Fibroblast of peridontal ligament (primary cell): ENCODE data around the gene CBLN4.

Experiments used
- DNase-seq: peaks from one replicate; pipeline ENCODE4 v3.0.0-alpha.2; 2010; ENCODE audit errors: extremely low read depth

The CBLN4 gene

GRCh38 chr20:56005389-56005715, at the start of gene CBLN4:
CBLN4 (minus strand) TSS chr20:56005519; CDS start chr20:56004171, 1,348 bp downstream.
- DNase-seq: no peak

- DNase-seq: no peak
These were observed 37.9 kb upstream of the CBLN4 start for GRCh38 chr20:56043227-56043626.

GRCh38 chr20:56032251-56032650, 26.9 kb upstream of the CBLN4 start:
- no peak for DNase-seq

GRCh38 chr20:56018716-56019115, 13.4 kb upstream of the CBLN4 start:
- no peak for DNase-seq

GRCh38 chr20:56018194-56018593, 12.9 kb upstream of the CBLN4 start:
- no peak for DNase-seq

- no peak for DNase-seq
These were observed 12.2 kb upstream of the CBLN4 start for GRCh38 chr20:56017560-56017959.

- no peak for DNase-seq
These were observed 9.7 kb upstream of the CBLN4 start for GRCh38 chr20:56014998-56015397.

- no peak for DNase-seq
These were observed 8.8 kb upstream of the CBLN4 start for GRCh38 chr20:56014151-56014550.

- DNase-seq: no peak
These were observed 519 bp downstream of the CBLN4 start for GRCh38 chr20:56004611-56005388.

GRCh38 chr20:56004007-56004406, 1.3 kb downstream of the CBLN4 start:
- DNase-seq: no peak

GRCh38 chr20:56002908-56003800, 2.2 kb downstream of the CBLN4 start:
- DNase-seq: no peak

- DNase-seq: no peak
These were observed 3.4 kb downstream of the CBLN4 start for GRCh38 chr20:56001890-56002289.

- DNase-seq: no peak
These were observed 4.1 kb downstream of the CBLN4 start for GRCh38 chr20:56001106-56001785.

GRCh38 chr20:55978550-55978949, 26.8 kb downstream of the CBLN4 start:
- no peak for DNase-seq

- DNase-seq: no peak
These were observed 27.4 kb downstream of the CBLN4 start for GRCh38 chr20:55977690-55978459.

- DNase-seq: no peak
These were observed 30.7 kb downstream of the CBLN4 start for GRCh38 chr20:55974491-55975202.

GRCh38 chr20:55964790-55965189, 40.5 kb downstream of the CBLN4 start:
- DNase-seq: no peak

- no peak for DNase-seq
These were observed 43.7 kb downstream of the CBLN4 start for GRCh38 chr20:55961376-55962330.

GRCh38 chr20:55953201-55953600, 52.1 kb downstream of the CBLN4 start:
- DNase-seq: no peak

GRCh38 chr20:55947701-55948100, 57.6 kb downstream of the CBLN4 start:
- DNase-seq: no peak
